OCI-LY3 (cell line): ENCODE measurements around the gene SIAE.

Experiments
- H2AFZ ChIP-seq: fragments of 200-600, 300-600 bp; shearing (Covaris generic); 2 replicates; pipeline ENCODE4 v1.6.0; 2014; ENCODE audit warnings: antibody characterized with exemption, low read depth, low read length
- H3K27ac ChIP-seq: fragments of 200-600, 300-600 bp; sonication (generic); 2 replicates; pipeline ENCODE4 v1.5.1; 2014; ENCODE audit warnings: mild to moderate bottlenecking, low read length, moderate library complexity, mixed read lengths
- H3K27me3 ChIP-seq: fragments of 200-600, 300-600 bp; sonication (generic); 2 replicates; pipeline ENCODE4 v1.6.1; 2014; ENCODE audit warnings: low read depth, low read length, mixed read lengths
- H3K36me3 ChIP-seq: fragments of 200-600, 300-600 bp; sonication (generic); replicated peaks from 2 replicates; pipeline ENCODE3; 2014; ENCODE audit warnings: low read depth, low read length, mixed read lengths
- H3K4me1 ChIP-seq: fragments of 300-600, 200-600 bp; sonication (generic); 2 replicates; pipeline ENCODE4 v1.6.1; 2014; ENCODE audit warnings: low read length, mixed read lengths
- H3K4me2 ChIP-seq: fragments of 200-600, 300-600 bp; sonication (generic); 2 replicates; pipeline ENCODE4 v1.6.1; 2014; ENCODE audit warnings: low read length, mixed read lengths
- H3K4me3 ChIP-seq: fragments of 300-600, 200-600 bp; sonication (generic); 2 replicates; pipeline ENCODE4 v1.5.1; 2014; ENCODE audit warnings: antibody characterized with exemption, mild to moderate bottlenecking, low read length, moderate library complexity
- H3K79me2 ChIP-seq: fragments of 300-600, 200-600 bp; shearing (Covaris generic); 2 replicates; pipeline ENCODE4 v1.6.1; 2014; ENCODE audit warnings: mild to moderate bottlenecking, low read length, mixed read lengths
- H3K9ac ChIP-seq: fragments of 300-600, 200-600 bp; shearing (Covaris generic); 2 replicates; pipeline ENCODE4 v1.6.0; 2014; ENCODE audit warnings: mild to moderate bottlenecking, low read length, moderate library complexity
- H3K9me3 ChIP-seq: fragments of 200-600, 300-600 bp; shearing (Covaris generic); 2 replicates; pipeline ENCODE4 v1.6.1; 2014; ENCODE audit warnings: low read length, mixed read lengths; ENCODE audit not compliant: insufficient read depth
- H4K20me1 ChIP-seq: fragments of 200-600, 300-600 bp; sonication (generic); 2 replicates; pipeline ENCODE4 v1.6.1; 2016; ENCODE audit warnings: low read length, mixed read lengths; ENCODE audit not compliant: insufficient read depth
- CTCF ChIP-seq: fragments of 200-600, 300-600 bp; sonication (generic); IDR thresholded peaks from 2 replicates; pipeline ENCODE4 v1.5.1; 2014; ENCODE audit warnings: antibody characterized with exemption, low read length, low read depth
- EZH2phosphoT487 ChIP-seq: fragments of 200-600 bp; shearing (Covaris generic); IDR thresholded peaks from 2 replicates; pipeline ENCODE4 v1.6.1; 2018; ENCODE audit warnings: antibody characterized with exemption, mixed run types, low read depth

The SIAE gene

DNA sequence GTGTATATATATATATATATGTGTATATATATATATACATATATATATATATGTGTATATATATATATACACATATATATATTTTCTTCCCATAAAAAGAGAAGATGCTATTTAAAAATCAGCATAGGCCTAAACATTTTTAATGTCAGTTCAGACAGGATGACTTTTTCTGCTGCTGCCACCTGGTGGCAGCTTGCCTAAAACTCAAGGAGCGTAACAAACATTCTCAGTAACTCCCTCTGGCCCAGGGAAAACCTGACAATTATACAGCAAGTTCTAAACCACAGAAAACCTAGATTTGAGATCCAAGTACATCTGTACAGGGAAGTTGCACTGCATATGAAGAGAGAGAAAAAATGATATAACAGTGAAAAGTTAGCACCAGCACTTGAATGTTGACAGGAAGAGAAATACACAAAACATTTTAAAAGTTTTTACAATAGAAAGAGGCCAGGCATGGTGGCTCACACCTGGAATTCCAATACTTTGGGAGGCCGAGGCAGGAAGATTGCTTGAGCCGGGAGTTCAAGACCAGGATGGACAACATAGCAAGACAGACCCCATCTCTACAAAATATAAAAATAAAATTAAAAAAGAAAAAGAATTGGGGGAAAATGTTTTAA lies 87.2 kb downstream of the SIAE start:
- TF ChIP-seq EZH2phosphoT487, result no peak
- peak; percentile 72 for TF ChIP-seq CTCF

GRCh38 chr11:124584681-124585372 lies 88.7 kb downstream of the SIAE start:
- TF ChIP-seq CTCF (no peak), EZH2phosphoT487 (no peak)
- Histone ChIP-seq H4K20me1 (no peaks in the 10 kb centered on the region), H3K27ac (no peak overlapping the region), H2AFZ (no peak overlapping the region), H3K4me3 (no peak overlapping the region), H3K9me3 (no peaks in the 10 kb centered on the region), H3K36me3 (no peaks in the 10 kb centered on the region), H3K4me2 (no peak overlapping the region), H3K9ac (no peak overlapping the region), H3K4me1 (peaks cover 7% of the 10 kb centered on the region; the same call in 1 of the 2 replicates), H3K79me2 (no peaks in the 10 kb centered on the region), H3K27me3 (no peaks in the 10 kb centered on the region)

More for the DNA sequence above, 87.2 kb downstream of the SIAE start:
- Histone ChIP-seq H3K4me1 (peaks cover 4% of the 10 kb centered on the region; the same call in 1 of the 2 replicates), H3K79me2 (no peaks in the 10 kb centered on the region), H2AFZ (no peak overlapping the region), H3K4me2 (no peak overlapping the region), H3K27me3 (no peaks in the 10 kb centered on the region), H3K9me3 (no peaks in the 10 kb centered on the region), H3K9ac (no peak overlapping the region), H3K27ac (no peak overlapping the region), H3K36me3 (no peaks in the 10 kb centered on the region), H3K4me3 (no peak overlapping the region), H4K20me1 (no peaks in the 10 kb centered on the region)

DNA sequence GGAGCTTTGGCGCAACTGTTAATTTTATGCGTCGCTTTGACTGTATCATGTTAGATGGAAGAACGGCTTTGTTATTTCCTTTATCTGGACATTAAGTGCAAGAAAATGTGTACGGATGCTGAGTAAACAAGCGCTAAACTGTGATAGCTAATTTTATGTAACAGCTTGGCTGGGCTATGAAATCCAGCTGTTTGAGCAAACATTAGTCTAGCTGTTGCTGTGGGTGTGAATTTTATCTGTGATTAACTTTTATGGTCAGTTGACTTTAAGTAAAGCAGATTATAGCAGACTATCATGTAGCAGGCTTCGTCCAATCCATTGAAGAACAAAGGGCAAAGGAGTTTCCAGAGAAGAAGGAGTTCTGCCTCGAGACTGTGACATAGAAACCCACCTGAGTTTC lies 89.8 kb downstream of the SIAE start:
- Histone ChIP-seq H3K4me3 (no peak overlapping the region), H3K79me2 (no peaks in the 10 kb centered on the region), H3K27me3 (no peaks in the 10 kb centered on the region), H3K9ac (no peak overlapping the region), H4K20me1 (no peaks in the 10 kb centered on the region), H3K4me2 (no peak overlapping the region), H3K9me3 (no peaks in the 10 kb centered on the region), H3K27ac (no peak overlapping the region), H3K36me3 (no peaks in the 10 kb centered on the region), H2AFZ (no peak overlapping the region), H3K4me1 (peaks cover 7% of the 10 kb centered on the region; the same call in 1 of the 2 replicates)
- no peak for TF ChIP-seq EZH2phosphoT487
- TF ChIP-seq CTCF, result no peak
